HL-60 (cell line): Measurements from ENCODE around the gene C4orf54.

Experiments used
- DNase-seq, 2 experiments: peaks; one replicate each; pipeline ENCODE4 v3.0.0-alpha.2; 2010 to 2020; ENCODE audit warnings: low read depth in 1 of 2, low spot score in 1 of 2
- H3K27ac ChIP-seq: fragments of 250-450 bp; sonication (Bioruptor Pico); replicated peaks from 2 replicates; pipeline ENCODE4 v1.5.1; 2020; ENCODE audit warnings: mild to moderate bottlenecking, moderate library complexity
- H3K27me3 ChIP-seq: fragments of 250-450 bp; sonication (Bioruptor Pico); 2 replicates; pipeline ENCODE4 v1.5.1; 2021; ENCODE audit warnings: mild to moderate bottlenecking, moderate library complexity; ENCODE audit not compliant: insufficient read depth, poor library complexity, severe bottlenecking
- H3K4me3 ChIP-seq: replicated peaks from 2 replicates; pipeline ENCODE4 v1.5.1; 2011; ENCODE audit warnings: mild to moderate bottlenecking, control low read depth, low read length; ENCODE audit not compliant: insufficient read depth
- CTCF ChIP-seq: IDR thresholded peaks from one replicate; pipeline ENCODE4 v1.5.1; 2011; ENCODE audit warnings: low read length, control low read depth, inconsistent platforms; ENCODE audit not compliant: insufficient read depth
- GABPA ChIP-seq: IDR thresholded peaks from 2 replicates; pipeline ENCODE4 v1.6.1; 2012; ENCODE audit warnings: low read depth
- POLR2AphosphoS5 ChIP-seq: IDR thresholded peaks from 2 replicates; pipeline ENCODE4 v1.6.1; 2012; ENCODE audit warnings: low read depth
- SPI1 ChIP-seq: IDR thresholded peaks from 2 replicates; pipeline ENCODE4 v1.6.1; 2012; ENCODE audit warnings: low read depth, mild to moderate bottlenecking, borderline replicate concordance
- TF ChIP-seq, protein P1 (sequence below): IDR thresholded peaks from 2 replicates; pipeline ENCODE4 v1.6.1; 2012; ENCODE audit warnings: low read depth; ENCODE audit not compliant: insufficient replicate concordance

The C4orf54 gene

GRCh38 chr4:99624141-99624719 lies 33.4 kb downstream of the C4orf54 start:
- no peaks in the 10 kb centered on the region for H3K27me3 ChIP-seq
- no peak for TF ChIP-seq GABPA
- no peak for TF ChIP-seq SPI1
- no peak for TF ChIP-seq POLR2AphosphoS5
- TF ChIP-seq, protein P1, sequence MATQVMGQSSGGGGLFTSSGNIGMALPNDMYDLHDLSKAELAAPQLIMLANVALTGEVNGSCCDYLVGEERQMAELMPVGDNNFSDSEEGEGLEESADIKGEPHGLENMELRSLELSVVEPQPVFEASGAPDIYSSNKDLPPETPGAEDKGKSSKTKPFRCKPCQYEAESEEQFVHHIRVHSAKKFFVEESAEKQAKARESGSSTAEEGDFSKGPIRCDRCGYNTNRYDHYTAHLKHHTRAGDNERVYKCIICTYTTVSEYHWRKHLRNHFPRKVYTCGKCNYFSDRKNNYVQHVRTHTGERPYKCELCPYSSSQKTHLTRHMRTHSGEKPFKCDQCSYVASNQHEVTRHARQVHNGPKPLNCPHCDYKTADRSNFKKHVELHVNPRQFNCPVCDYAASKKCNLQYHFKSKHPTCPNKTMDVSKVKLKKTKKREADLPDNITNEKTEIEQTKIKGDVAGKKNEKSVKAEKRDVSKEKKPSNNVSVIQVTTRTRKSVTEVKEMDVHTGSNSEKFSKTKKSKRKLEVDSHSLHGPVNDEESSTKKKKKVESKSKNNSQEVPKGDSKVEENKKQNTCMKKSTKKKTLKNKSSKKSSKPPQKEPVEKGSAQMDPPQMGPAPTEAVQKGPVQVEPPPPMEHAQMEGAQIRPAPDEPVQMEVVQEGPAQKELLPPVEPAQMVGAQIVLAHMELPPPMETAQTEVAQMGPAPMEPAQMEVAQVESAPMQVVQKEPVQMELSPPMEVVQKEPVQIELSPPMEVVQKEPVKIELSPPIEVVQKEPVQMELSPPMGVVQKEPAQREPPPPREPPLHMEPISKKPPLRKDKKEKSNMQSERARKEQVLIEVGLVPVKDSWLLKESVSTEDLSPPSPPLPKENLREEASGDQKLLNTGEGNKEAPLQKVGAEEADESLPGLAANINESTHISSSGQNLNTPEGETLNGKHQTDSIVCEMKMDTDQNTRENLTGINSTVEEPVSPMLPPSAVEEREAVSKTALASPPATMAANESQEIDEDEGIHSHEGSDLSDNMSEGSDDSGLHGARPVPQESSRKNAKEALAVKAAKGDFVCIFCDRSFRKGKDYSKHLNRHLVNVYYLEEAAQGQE: no peak
- no peak for TF ChIP-seq CTCF
- no peak overlapping the region for H3K4me3 ChIP-seq
- H3K27ac ChIP-seq: no peak overlapping the region
- DNase-seq: no peak

DNA sequence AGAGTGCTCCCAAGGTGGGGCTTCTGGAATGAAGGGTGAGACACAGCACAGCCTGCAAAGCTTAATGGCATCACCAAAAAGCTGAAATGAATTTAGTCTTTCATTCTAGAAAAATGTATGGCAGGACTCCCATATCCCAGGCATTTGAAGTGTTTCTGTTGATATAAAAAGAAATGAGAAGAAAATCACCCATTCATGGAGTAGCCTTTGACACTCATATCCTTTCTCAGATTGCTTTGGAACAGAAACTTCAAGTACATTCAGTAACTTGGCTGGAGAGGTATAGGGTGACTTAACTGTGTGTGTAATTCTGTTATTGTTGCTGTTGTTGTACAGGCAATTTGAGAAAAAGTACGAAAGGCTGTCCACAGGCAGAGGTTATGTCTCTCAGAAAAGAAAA lies 35.3 kb downstream of the C4orf54 start:
- H3K27me3 ChIP-seq: no peaks in the 10 kb centered on the region
- no peak for DNase-seq
- H3K27ac ChIP-seq: no peak overlapping the region
- no peak overlapping the region for H3K4me3 ChIP-seq
- no peak for TF ChIP-seq GABPA
- TF ChIP-seq SPI1: no peak
- no peak for TF ChIP-seq POLR2AphosphoS5
- TF ChIP-seq, protein P1: no peak
- no peak for TF ChIP-seq CTCF

GRCh38 chr4:99617374-99617773 lies 40.3 kb downstream of the C4orf54 start:
- no peak overlapping the region for H3K27ac ChIP-seq
- TF ChIP-seq GABPA: no peak
- no peak for TF ChIP-seq POLR2AphosphoS5
- no peak for TF ChIP-seq CTCF
- TF ChIP-seq SPI1: no peak
- TF ChIP-seq, protein P1: no peak
- H3K4me3 ChIP-seq: no peak overlapping the region
- H3K27me3 ChIP-seq: no peaks in the 10 kb centered on the region
- DNase-seq: no peak
